ENCODE results near the gene HUS1B. TPM values are rescaled to one million over a fixed set of nuclear protein-coding genes. Genes with fewer than 3 reads are reported as not detected.

Gene HUS1B
- total RNA-seq (2022) (0.61 and 0.72 TPM in 2 replicates), Bru-seq, nascent RNA (percentile 55 among the genes with signal in this experiment), BruChase-seq, experiment 1, labeled RNA remaining after a 6-hour chase (percentile 42 among the genes with signal in this experiment), BruChase-seq, experiment 2, labeled RNA remaining after a 2-hour chase (percentile 54 among the genes with signal in this experiment)
- long read RNA-seq: 0 reads

DNA sequence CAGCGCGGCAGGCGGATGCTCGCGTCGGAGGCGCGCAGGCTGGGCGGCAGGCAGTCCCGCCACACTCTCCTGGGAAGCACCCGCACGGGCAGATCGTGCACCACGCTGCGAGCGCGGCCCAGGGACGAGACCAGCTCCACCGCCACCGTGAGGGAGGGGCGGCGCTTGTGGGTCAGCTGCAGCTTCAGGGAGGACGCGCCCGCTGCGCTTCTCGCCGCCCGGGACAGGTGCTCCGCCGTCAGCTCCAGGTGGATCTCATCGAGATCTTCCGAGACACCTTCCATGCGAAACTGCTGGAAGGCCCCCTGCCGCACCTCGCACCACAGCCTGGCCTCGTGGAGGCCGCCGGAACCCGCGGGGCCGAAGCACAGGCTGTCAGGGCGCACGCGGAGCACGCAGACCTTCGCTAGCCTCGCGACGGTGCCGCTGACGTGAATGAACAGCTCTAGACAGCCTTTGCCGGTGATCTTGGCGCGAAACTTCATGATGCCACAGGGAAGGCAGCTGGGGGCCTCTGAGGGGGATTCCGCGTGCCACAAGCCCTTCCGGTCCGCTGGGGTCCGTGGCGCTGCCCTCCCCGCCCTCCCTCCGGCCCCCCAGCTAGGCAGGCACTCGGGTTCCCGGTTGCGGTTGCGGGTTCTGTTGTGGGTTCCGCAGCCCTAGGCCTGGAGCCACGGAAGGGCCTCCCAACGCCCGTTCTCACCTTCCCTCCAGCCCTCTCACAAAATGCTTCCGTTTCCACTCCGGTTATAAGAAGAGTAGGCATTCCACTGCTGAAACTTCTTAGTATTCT is at the start of gene HUS1B:
Gene HUS1B (minus strand): TSS at position 641 of the 793 bp plus-strand sequence. CDS start 156 bp downstream, at position 485.
- Mint-ChIP-seq H3K9me3 (ENCODE audit: unreplicated experiment) (no peaks in the 10 kb centered on the region), H3K27me3 (ENCODE audit: insufficient read depth, unreplicated experiment) (no peaks in the 10 kb centered on the region), H3K27ac (ENCODE audit: low read depth, unreplicated experiment) (no peak within 1 kb of the TSS), H3K4me1 (ENCODE audit: insufficient read depth, unreplicated experiment) (peaks cover 7% of the 10 kb centered on the region), H3K4me3 (ENCODE audit: unreplicated experiment) (no peak within 1 kb of the TSS), H3K36me3 (ENCODE audit: insufficient read depth, unreplicated experiment) (no peaks in the 10 kb centered on the region)
- intact Hi-C loops (cut with micrococcal nuclease): no loop called here
- BruUV-seq (replicated peaks): no TSS peak
- TF ChIP-seq, protein P1, sequence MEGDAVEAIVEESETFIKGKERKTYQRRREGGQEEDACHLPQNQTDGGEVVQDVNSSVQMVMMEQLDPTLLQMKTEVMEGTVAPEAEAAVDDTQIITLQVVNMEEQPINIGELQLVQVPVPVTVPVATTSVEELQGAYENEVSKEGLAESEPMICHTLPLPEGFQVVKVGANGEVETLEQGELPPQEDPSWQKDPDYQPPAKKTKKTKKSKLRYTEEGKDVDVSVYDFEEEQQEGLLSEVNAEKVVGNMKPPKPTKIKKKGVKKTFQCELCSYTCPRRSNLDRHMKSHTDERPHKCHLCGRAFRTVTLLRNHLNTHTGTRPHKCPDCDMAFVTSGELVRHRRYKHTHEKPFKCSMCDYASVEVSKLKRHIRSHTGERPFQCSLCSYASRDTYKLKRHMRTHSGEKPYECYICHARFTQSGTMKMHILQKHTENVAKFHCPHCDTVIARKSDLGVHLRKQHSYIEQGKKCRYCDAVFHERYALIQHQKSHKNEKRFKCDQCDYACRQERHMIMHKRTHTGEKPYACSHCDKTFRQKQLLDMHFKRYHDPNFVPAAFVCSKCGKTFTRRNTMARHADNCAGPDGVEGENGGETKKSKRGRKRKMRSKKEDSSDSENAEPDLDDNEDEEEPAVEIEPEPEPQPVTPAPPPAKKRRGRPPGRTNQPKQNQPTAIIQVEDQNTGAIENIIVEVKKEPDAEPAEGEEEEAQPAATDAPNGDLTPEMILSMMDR (IDR thresholded peaks at IDR 0.05; ENCODE audit: unreplicated experiment): no peak
- CTCF ChIA-PET: interaction anchor here (0.7 kb wide), 2 partner anchors 239 to 558 kb away, joined by 3 read pairs; no protein-coding TSS in a partner anchor
- no peak for DNase-seq (ENCODE audit: unreplicated experiment)
- POLR2A ChIA-PET: interaction anchor here (0.6 to 0.7 kb wide), 2 partner anchors 28 to 85 kb away, joined by 4 read pairs; no protein-coding TSS in a partner anchor

DNA sequence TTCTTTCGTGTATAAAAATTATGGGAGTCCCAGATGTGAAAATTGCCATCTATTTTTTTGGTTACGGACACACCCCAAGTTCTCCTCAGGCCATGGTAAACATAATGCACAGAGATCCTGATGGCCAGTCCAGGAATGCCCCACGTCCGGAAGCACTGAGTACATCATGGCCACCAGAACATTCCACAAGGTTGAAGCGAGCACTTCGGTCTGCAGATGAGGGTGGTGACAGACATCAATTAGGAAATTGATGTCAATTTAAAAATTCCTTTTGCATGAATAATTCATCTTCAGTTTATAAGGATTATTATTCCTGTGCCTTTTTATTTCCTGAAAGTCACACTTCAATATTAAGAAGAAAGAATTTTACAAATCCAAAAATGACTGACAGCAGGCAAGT is 49.2 kb upstream of the HUS1B start:
- BruUV-seq (replicated peaks): no TSS peak
- Mint-ChIP-seq H3K36me3 (ENCODE audit: insufficient read depth, unreplicated experiment) (no peaks in the 10 kb centered on the region), H3K9me3 (ENCODE audit: unreplicated experiment) (no peaks in the 10 kb centered on the region), H3K4me3 (ENCODE audit: unreplicated experiment) (no peak overlapping the region), H3K4me1 (ENCODE audit: insufficient read depth, unreplicated experiment) (peaks cover 11% of the 10 kb centered on the region), H3K27ac (ENCODE audit: low read depth, unreplicated experiment) (no peak overlapping the region), H3K27me3 (ENCODE audit: insufficient read depth, unreplicated experiment) (no peaks in the 10 kb centered on the region)
- peak; percentile 22 for DNase-seq (ENCODE audit: unreplicated experiment)
- POLR2A ChIA-PET: interaction anchor here (2.7 kb wide), 1 partner anchor 14 kb away, joined by 13 read pairs; the partner anchor contains the start of gene EXOC2
- CTCF ChIA-PET: interaction anchor here (0.7 to 1.1 kb wide), 2 partner anchors 9 to 341 kb away, joined by 3 to 4 read pairs; no protein-coding TSS in a partner anchor
- intact Hi-C loops (cut with micrococcal nuclease): no loop called here
- TF ChIP-seq, protein P1 (IDR thresholded peaks at IDR 0.05; ENCODE audit: unreplicated experiment): no peak

DNA sequence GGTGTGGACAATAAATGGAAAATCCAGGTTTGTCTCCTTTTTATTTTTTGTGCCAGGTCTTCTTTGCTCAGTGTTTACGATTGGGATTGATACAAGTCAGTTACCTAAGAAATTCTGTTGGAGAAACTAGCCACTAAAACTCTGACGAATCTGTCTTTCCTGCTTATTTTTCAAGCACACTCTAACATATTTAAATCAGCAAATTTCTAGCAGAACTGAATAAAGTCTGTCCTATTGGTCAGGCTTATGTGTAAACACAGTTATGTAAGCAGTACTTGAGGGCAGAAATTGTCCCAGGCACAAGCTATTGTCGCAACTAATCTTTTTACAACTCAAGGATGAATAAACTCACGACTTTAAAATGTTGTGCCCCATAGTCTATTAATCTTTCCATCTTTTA is 48.1 kb upstream of the HUS1B start:
- TF ChIP-seq, protein P1 (IDR thresholded peaks at IDR 0.05; ENCODE audit: unreplicated experiment): no peak
- ChIA-PET CTCF (interaction anchor here (0.6 to 1.1 kb wide), 3 partner anchors 8 to 130 kb away, joined by 3 to 5 read pairs (median 4); no protein-coding TSS in a partner anchor), POLR2A (interaction anchor here (0.6 to 2.7 kb wide), 2 partner anchors 13 to 68 kb away, joined by 3 to 13 read pairs; partner anchors contain the start of gene EXOC2)
- BruUV-seq (replicated peaks): no TSS peak
- no peaks in the 10 kb centered on the region for H3K36me3 Mint-ChIP-seq (ENCODE audit: insufficient read depth, unreplicated experiment)
- H3K27ac Mint-ChIP-seq (ENCODE audit: low read depth, unreplicated experiment): no peak overlapping the region
- no peaks in the 10 kb centered on the region for H3K9me3 Mint-ChIP-seq (ENCODE audit: unreplicated experiment)
- peaks cover 9% of the 10 kb centered on the region for H3K4me1 Mint-ChIP-seq (ENCODE audit: insufficient read depth, unreplicated experiment)
- no peaks in the 10 kb centered on the region for H3K27me3 Mint-ChIP-seq (ENCODE audit: insufficient read depth, unreplicated experiment)
- intact Hi-C loops (cut with micrococcal nuclease): no loop called here
- no peak overlapping the region for H3K4me3 Mint-ChIP-seq (ENCODE audit: unreplicated experiment)
- DNase-seq (ENCODE audit: unreplicated experiment): no peak

DNA sequence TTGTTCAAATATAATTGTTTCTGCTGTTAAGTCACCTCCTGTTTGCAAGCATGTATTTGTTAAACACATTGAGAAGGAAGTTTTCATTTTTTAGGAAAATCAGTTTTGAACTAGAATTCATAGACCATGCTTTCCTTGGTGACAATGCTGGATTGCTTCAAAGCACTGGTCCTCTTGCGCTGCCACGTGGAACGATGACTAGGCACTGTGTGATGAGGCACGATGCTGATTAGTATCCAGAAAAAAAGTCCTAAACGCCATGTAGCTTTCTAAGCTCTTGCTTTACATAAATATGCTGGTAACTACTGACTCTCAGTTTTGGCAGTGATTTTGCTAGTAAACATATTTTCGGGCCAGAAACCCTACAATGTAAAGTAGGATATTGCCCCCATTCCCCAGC is 47.1 kb upstream of the HUS1B start:
- CTCF ChIA-PET: interaction anchor here (1.0 kb wide), 1 partner anchor 16 kb away, joined by 3 read pairs; no protein-coding TSS in a partner anchor
- TF ChIP-seq, protein P1 (IDR thresholded peaks at IDR 0.05; ENCODE audit: unreplicated experiment): no peak
- H3K27me3 Mint-ChIP-seq (ENCODE audit: insufficient read depth, unreplicated experiment): no peaks in the 10 kb centered on the region
- no peak for DNase-seq (ENCODE audit: unreplicated experiment)
- intact Hi-C loops (cut with micrococcal nuclease): no loop called here
- POLR2A ChIA-PET: interaction anchor here (0.6 kb wide), 2 partner anchors 63 to 68 kb away, joined by 3 read pairs; no protein-coding TSS in a partner anchor
- no TSS peak for BruUV-seq (replicated peaks)
- no peaks in the 10 kb centered on the region for H3K36me3 Mint-ChIP-seq (ENCODE audit: insufficient read depth, unreplicated experiment)
- H3K4me1 Mint-ChIP-seq (ENCODE audit: insufficient read depth, unreplicated experiment): peaks cover 9% of the 10 kb centered on the region
- no peak overlapping the region for H3K27ac Mint-ChIP-seq (ENCODE audit: low read depth, unreplicated experiment)
- H3K4me3 Mint-ChIP-seq (ENCODE audit: unreplicated experiment): no peak overlapping the region
- H3K9me3 Mint-ChIP-seq (ENCODE audit: unreplicated experiment): no peaks in the 10 kb centered on the region
